GM18511 (cell line): Measurements from ENCODE around the gene FOXI3.

ENCODE experiments used
- ATAC-seq: cut with Tn5 transposase; IDR thresholded peaks from one replicate; pipeline ENCODE4 v1.9.1; 2021; ENCODE audit warnings: mild to moderate bottlenecking, moderate library complexity; ENCODE audit not compliant: unreplicated experiment

Gene FOXI3

GRCh38 chr2:88452565-88452905, at the start of gene FOXI3:
Gene FOXI3, minus strand, starts transcription at chr2:88452693. Its CDS starts 158 bp downstream, at chr2:88452535.
- ATAC-seq = no peak

GRCh38 chr2:88500691-88501090, 48.2 kb upstream of the FOXI3 start:
- no peak for ATAC-seq

- ATAC-seq = no peak
Measured at GRCh38 chr2:88499204-88499603, 46.7 kb upstream of the FOXI3 start.

GRCh38 chr2:88493481-88493880, 41.0 kb upstream of the FOXI3 start:
- ATAC-seq = no peak

- no peak for ATAC-seq
Measured at GRCh38 chr2:88492002-88492401, 39.5 kb upstream of the FOXI3 start.

GRCh38 chr2:88489181-88489580, 36.7 kb upstream of the FOXI3 start:
- ATAC-seq = no peak

GRCh38 chr2:88483200-88483599, 30.7 kb upstream of the FOXI3 start:
- no peak for ATAC-seq

GRCh38 chr2:88481691-88482336, 29.3 kb upstream of the FOXI3 start:
- ATAC-seq = no peak

- ATAC-seq = no peak
Measured at GRCh38 chr2:88472811-88473210, 20.3 kb upstream of the FOXI3 start.

GRCh38 chr2:88471083-88471942, 18.8 kb upstream of the FOXI3 start:
- ATAC-seq = no peak

- no peak for ATAC-seq
Measured at GRCh38 chr2:88469202-88470114, 17.0 kb upstream of the FOXI3 start.

- ATAC-seq = no peak
Measured at GRCh38 chr2:88464153-88464552, 11.7 kb upstream of the FOXI3 start.

- no peak for ATAC-seq
Measured at GRCh38 chr2:88458633-88459032, 6.1 kb upstream of the FOXI3 start.

GRCh38 chr2:88452980-88453582, 588 bp upstream of the FOXI3 start:
- ATAC-seq = no peak

GRCh38 chr2:88451811-88452564, 505 bp downstream of the FOXI3 start:
- no peak for ATAC-seq

GRCh38 chr2:88450925-88451810, 1.3 kb downstream of the FOXI3 start:
- no peak for ATAC-seq

- ATAC-seq = no peak
Measured at GRCh38 chr2:88450186-88450585, 2.3 kb downstream of the FOXI3 start.

- no peak for ATAC-seq
Measured at GRCh38 chr2:88448248-88448647, 4.2 kb downstream of the FOXI3 start.

- ATAC-seq = no peak
Measured at GRCh38 chr2:88443353-88443938, 9.0 kb downstream of the FOXI3 start.
